ENCODE data around the gene SON. TPM values are rescaled to one million over a fixed set of nuclear protein-coding genes. Genes with fewer than 3 reads are reported as not detected.
A peak's percentile ranks its signal among the peaks of the same experiment; 100 is the strongest.

SON gene
- total and polyA plus RNA-seq, 2 of the 13 experiments (the other 11 are each of a cell fraction or from before 2014, with no cell fraction given), result 61.3 to 78.3 TPM

- intact Hi-C loops (cut with micrococcal nuclease; ENCODE audit: unreplicated experiment) (no loop called here), in situ Hi-C loops (cut with HindIII; ENCODE audit: extremely low pct_ligation_motif_present, low pct_unique_long_range_greater_than_20kb) (no loop called here)
- ATAC-seq (no peak), DNase-seq (ENCODE audit: low spot score) (no peak), FAIRE-seq (no peak)
- H2AFZ ChIP-seq (ENCODE audit: low read length), result no peak overlapping the region
- no peak overlapping the region for H3K4me2 ChIP-seq (ENCODE audit: low read depth, low read length)
- H3K27ac ChIP-seq (ENCODE audit: extremely low read length, insufficient read depth, low read length), result no peak overlapping the region
- BruUV-seq (replicated peaks), result no TSS peak
- ChIA-PET CTCF (ENCODE audit: low intra/inter-chr PET ratio, low total read pairs) (no interaction called here), POLR2A (interaction anchor here (0.8 to 1.4 kb wide), 8 partner anchors 8 to 72 kb away, joined by 3 to 6 read pairs (median 5); partner anchors contain the start of genes DONSON, GART, SON and TMEM50B)
- WGBS (ENCODE audit: low lambda C conversion rate), result 90% methylated on average over 2 of the region's 2 CpGs
- H3K36me3 ChIP-seq (replicated peaks in 1 of 2; ENCODE audit: control insufficient read depth in 1 of 2, insufficient read depth in 2 of 2, low read length in 2 of 2), result peaks cover 33 to 87% of the 10 kb centered on the region in 2 experiments
- H3K79me2 ChIP-seq (ENCODE audit: insufficient read depth, low read length), result peaks cover 85% of the 10 kb centered on the region
- 0 out of 2 replicates have a peak, but pooled peaks have one; percentile 17 for TF ChIP-seq RBFOX2 (IDR thresholded peaks at IDR 0.05; ENCODE audit: low read depth, low read length)
- TF ChIP-seq POLR2A (IDR thresholded peaks at IDR 0.05; ENCODE audit: insufficient read depth in 1 of 2, low read depth in 2 of 2, low read length in 2 of 2), result 0 out of 4 replicates have a peak, but pooled peaks of 1 of the 2 experiments have one; percentile 7
- no peak for TF ChIP-seq ELF4 (CRISPR knock-in tag; IDR thresholded peaks at IDR 0.05; ENCODE audit: borderline replicate concordance)
- no peak overlapping the region for H3K4me3 ChIP-seq (replicated peaks in 1 of 3; ENCODE audit: insufficient read depth in 1 of 3, low read depth in 2 of 3, low read length in 3 of 3)
- peaks cover 64% of the 10 kb centered on the region for H4K20me1 ChIP-seq (ENCODE audit: insufficient read depth, low read length)
- H3K4me1 ChIP-seq (ENCODE audit: insufficient read depth, low read length), result peaks cover 11% of the 10 kb centered on the region; the same call in 1 of the 2 replicates
- no peaks in the 10 kb centered on the region for H3K9me3 ChIP-seq (ENCODE audit: low read length)
- H3K9ac ChIP-seq (ENCODE audit: insufficient read depth, low read depth, low read length), result no peak overlapping the region
- no peaks in the 10 kb centered on the region for H3K27me3 ChIP-seq (ENCODE audit: control insufficient read depth in 1 of 2, insufficient read depth in 2 of 2, low read length in 2 of 2)
Measured at GRCh38 chr21:33551664-33552063, 8.8 kb downstream of the SON start.

- in situ Hi-C loops (cut with HindIII; ENCODE audit: extremely low pct_ligation_motif_present, low pct_unique_long_range_greater_than_20kb), result no loop called here
- ChIA-PET POLR2A (interaction anchor here (1.3 to 1.4 kb wide), 3 partner anchors 36 to 73 kb away, joined by 4 to 5 read pairs (median 5); partner anchors contain the start of genes DONSON and TMEM50B), CTCF (ENCODE audit: low intra/inter-chr PET ratio, low total read pairs) (no interaction called here)
- Histone ChIP-seq H3K4me2 (ENCODE audit: low read depth, low read length) (no peak overlapping the region), H3K27me3 (ENCODE audit: control insufficient read depth in 1 of 2, insufficient read depth in 2 of 2, low read length in 2 of 2) (no peaks in the 10 kb centered on the region), H4K20me1 (ENCODE audit: insufficient read depth, low read length) (peaks cover 67% of the 10 kb centered on the region), H3K9me3 (ENCODE audit: low read length) (no peaks in the 10 kb centered on the region), H3K27ac (ENCODE audit: extremely low read length, insufficient read depth, low read length) (no peak overlapping the region), H3K4me1 (ENCODE audit: insufficient read depth, low read length) (peaks cover 11% of the 10 kb centered on the region; the same call in 1 of the 2 replicates), H2AFZ (ENCODE audit: low read length) (no peak overlapping the region), H3K4me3 (replicated peaks in 1 of 3; ENCODE audit: insufficient read depth in 1 of 3, low read depth in 2 of 3, low read length in 3 of 3) (no peak overlapping the region), H3K36me3 (replicated peaks in 1 of 2; ENCODE audit: control insufficient read depth in 1 of 2, insufficient read depth in 2 of 2, low read length in 2 of 2) (peaks cover 36 to 90% of the 10 kb centered on the region in 2 experiments), H3K79me2 (ENCODE audit: insufficient read depth, low read length) (peaks cover 86% of the 10 kb centered on the region), H3K9ac (ENCODE audit: insufficient read depth, low read depth, low read length) (no peak overlapping the region)
- no peak for FAIRE-seq
- intact Hi-C loops (cut with micrococcal nuclease; ENCODE audit: unreplicated experiment), result no loop called here
- BruUV-seq (replicated peaks), result no TSS peak
- over 99% methylated on average over 21 of the region's 24 CpGs for WGBS (ENCODE audit: low lambda C conversion rate)
- DNase-seq (ENCODE audit: low spot score), result no peak
- ATAC-seq, result peak; percentile 24
- TF ChIP-seq ZNF180 (CRISPR knock-in tag; IDR thresholded peaks at IDR 0.05; ENCODE audit: borderline replicate concordance, low read depth) (no peak), RBFOX2 (IDR thresholded peaks at IDR 0.05; ENCODE audit: low read depth, low read length) (0 out of 2 replicates have a peak, but pooled peaks have one; percentile 14), CREM (IDR thresholded peaks at IDR 0.05) (peak; percentile 45; the same call in 1 of the 2 replicates), CREM (CRISPR knock-in tag; IDR thresholded peaks at IDR 0.05) (no peak), PAXIP1 (CRISPR knock-in tag; conservative IDR thresholded peaks at IDR 0.05) (no peak), RBM22 (optimal IDR thresholded peaks at IDR 0.05; ENCODE audit: low read length) (peak; percentile 98)
Measured at GRCh38 chr21:33552093-33552998, 9.5 kb downstream of the SON start.

Data from HepG2 (cell line).